ENCODE results near the gene IZUMO1. TPM values are rescaled to one million over a fixed set of nuclear protein-coding genes. Genes with fewer than 3 reads are reported as not detected.

The IZUMO1 gene
- total and polyA plus RNA-seq, 9 of the 15 experiments (the other 6 are each of a cell fraction or from before 2014, with no cell fraction given) = 0.14 to 2.1 (median 0.73) TPM

DNA sequence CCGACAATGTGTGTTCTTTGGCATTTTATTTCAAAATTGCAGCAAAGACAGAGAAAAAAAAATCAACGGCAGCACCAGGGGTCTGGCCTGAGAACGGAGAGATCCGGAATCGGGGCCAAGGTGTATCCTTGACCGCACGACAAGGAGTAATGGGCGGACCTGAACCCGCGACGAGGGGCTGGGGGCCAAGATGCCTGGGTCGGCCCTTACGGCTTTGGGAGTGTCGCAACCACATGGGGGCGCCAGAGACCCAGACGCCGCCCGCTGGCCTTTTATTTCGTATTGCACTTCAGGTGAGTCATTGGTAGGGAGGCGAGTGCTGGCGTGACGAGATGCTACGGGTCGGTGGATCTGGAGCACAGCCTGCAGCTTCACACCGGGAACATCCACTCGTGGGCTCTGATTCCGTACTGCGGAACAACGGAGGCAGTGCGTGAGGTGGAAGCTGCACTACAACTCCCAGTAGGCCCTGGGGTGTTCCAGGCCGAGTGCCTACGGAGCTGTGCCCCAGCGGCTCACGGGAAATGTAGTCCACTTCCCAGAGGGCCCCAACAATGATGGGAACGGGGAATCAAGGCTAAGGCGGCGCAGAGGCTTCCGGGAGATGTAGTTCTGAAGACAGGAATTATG lies 48.5 kb upstream of the IZUMO1 start (continued):
- TF ChIP-seq, protein P1, sequence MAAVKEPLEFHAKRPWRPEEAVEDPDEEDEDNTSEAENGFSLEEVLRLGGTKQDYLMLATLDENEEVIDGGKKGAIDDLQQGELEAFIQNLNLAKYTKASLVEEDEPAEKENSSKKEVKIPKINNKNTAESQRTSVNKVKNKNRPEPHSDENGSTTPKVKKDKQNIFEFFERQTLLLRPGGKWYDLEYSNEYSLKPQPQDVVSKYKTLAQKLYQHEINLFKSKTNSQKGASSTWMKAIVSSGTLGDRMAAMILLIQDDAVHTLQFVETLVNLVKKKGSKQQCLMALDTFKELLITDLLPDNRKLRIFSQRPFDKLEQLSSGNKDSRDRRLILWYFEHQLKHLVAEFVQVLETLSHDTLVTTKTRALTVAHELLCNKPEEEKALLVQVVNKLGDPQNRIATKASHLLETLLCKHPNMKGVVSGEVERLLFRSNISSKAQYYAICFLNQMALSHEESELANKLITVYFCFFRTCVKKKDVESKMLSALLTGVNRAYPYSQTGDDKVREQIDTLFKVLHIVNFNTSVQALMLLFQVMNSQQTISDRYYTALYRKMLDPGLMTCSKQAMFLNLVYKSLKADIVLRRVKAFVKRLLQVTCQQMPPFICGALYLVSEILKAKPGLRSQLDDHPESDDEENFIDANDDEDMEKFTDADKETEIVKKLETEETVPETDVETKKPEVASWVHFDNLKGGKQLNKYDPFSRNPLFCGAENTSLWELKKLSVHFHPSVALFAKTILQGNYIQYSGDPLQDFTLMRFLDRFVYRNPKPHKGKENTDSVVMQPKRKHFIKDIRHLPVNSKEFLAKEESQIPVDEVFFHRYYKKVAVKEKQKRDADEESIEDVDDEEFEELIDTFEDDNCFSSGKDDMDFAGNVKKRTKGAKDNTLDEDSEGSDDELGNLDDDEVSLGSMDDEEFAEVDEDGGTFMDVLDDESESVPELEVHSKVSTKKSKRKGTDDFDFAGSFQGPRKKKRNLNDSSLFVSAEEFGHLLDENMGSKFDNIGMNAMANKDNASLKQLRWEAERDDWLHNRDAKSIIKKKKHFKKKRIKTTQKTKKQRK (IDR thresholded peaks at IDR 0.05; ENCODE audit: borderline replicate concordance, low read depth, low read length) = no peak
- TF ChIP-seq ZNF639 (CRISPR knock-in tag; conservative IDR thresholded peaks at IDR 0.05 in 1 of 2, IDR thresholded peaks at IDR 0.05 in 1 of 2) (peak in 1 of 2 experiments; percentile 90; a peak in 2 of 4 replicates), MAFK (IDR thresholded peaks at IDR 0.05; ENCODE audit: low read length) (no peak), KDM2B (CRISPR knock-in tag; IDR thresholded peaks at IDR 0.05) (no peak), MCM7 (IDR thresholded peaks at IDR 0.05) (no peak), SNRNP70 (optimal IDR thresholded peaks at IDR 0.05; ENCODE audit: low read depth, low read length) (no peak), SREBF2 (CRISPR knock-in tag; IDR thresholded peaks at IDR 0.05) (no peak), ZNF449 (CRISPR knock-in tag; IDR thresholded peaks at IDR 0.05) (no peak), ARID4B (CRISPR knock-in tag; IDR thresholded peaks at IDR 0.05) (peak; percentile 90), CCNT2 (IDR thresholded peaks at IDR 0.05; ENCODE audit: borderline replicate concordance, extremely low read depth, insufficient read length, low read depth, low read length) (no peak), KDM1A (IDR thresholded peaks at IDR 0.05) (no peak), PHF20 (IDR thresholded peaks at IDR 0.05; ENCODE audit: partially characterized antibody) (no peak), ZNF644 (tag; IDR thresholded peaks at IDR 0.05; ENCODE audit: low read depth) (peak; percentile 99)
- TF ChIP-seq, protein P2, sequence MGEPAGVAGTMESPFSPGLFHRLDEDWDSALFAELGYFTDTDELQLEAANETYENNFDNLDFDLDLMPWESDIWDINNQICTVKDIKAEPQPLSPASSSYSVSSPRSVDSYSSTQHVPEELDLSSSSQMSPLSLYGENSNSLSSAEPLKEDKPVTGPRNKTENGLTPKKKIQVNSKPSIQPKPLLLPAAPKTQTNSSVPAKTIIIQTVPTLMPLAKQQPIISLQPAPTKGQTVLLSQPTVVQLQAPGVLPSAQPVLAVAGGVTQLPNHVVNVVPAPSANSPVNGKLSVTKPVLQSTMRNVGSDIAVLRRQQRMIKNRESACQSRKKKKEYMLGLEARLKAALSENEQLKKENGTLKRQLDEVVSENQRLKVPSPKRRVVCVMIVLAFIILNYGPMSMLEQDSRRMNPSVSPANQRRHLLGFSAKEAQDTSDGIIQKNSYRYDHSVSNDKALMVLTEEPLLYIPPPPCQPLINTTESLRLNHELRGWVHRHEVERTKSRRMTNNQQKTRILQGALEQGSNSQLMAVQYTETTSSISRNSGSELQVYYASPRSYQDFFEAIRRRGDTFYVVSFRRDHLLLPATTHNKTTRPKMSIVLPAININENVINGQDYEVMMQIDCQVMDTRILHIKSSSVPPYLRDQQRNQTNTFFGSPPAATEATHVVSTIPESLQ (CRISPR knock-in tag; IDR thresholded peaks at IDR 0.05) = peak; percentile 81; the same call in 1 of the 2 replicates
